Right cardiac atrium (tissue), 5 donors: ENCODE measurements around the gene ZNF480. TPM values are rescaled to one million over a fixed set of nuclear protein-coding genes. Genes with fewer than 3 reads are reported as not detected.
"Not testable (repeated sequence)": the region's sequence is repeated elsewhere in the genome, so short reads cannot be mapped to it uniquely, and the experiment has no call there.

ENCODE experiments used
- ATAC-seq, 2 donors: fragments of 200-7000 bp; cut with Tn5 transposase; one replicate each; pipeline versions ENCODE4 v1.8.0 to v1.9.1; 2020; ENCODE audit warnings: moderate library complexity in 2 of 2, mild to moderate bottlenecking in 1 of 2
- DNase-seq, 3 donors: peaks; one replicate each; pipeline ENCODE4 v3.0.0-alpha.2; 2020
- H3K27ac ChIP-seq: one replicate; pipeline ENCODE4 v1.5.1; 2013; ENCODE audit warnings: mild to moderate bottlenecking, low read length, control low read depth, moderate library complexity
- H3K27me3 ChIP-seq: one replicate; pipeline ENCODE4 v1.6.1; 2013; ENCODE audit not compliant: control insufficient read depth, insufficient read depth
- H3K4me1 ChIP-seq: one replicate; pipeline ENCODE4 v1.6.1; 2013; ENCODE audit warnings: low read length; ENCODE audit not compliant: control insufficient read depth, insufficient read depth
- H3K4me3 ChIP-seq: one replicate; pipeline ENCODE4 v1.5.1; 2013; ENCODE audit warnings: low read length, control low read depth
- H3K9me3 ChIP-seq: one replicate; pipeline ENCODE4 v1.6.1; 2013; ENCODE audit warnings: low read length; ENCODE audit not compliant: control insufficient read depth
- WGBS: extraction: QIAGEN DNeasy Blood & Tissue Kit; methylation state at CpG from one replicate; pipeline ENCODE4 v1.1.7; 2013; 5-methylcytosine and 5-hydroxymethylcytosine counted together
- intact Hi-C, 4 donors: fragments of 100-400 bp; cut with DNase I; formaldehyde crosslinking; loops; one replicate each; pipeline versions ENCODE4 v1.11.0 to v1.14.0; 2022 to 2023
- long read RNA-seq, 4 donors: library from polyadenylated mRNA; unstranded; transcript quantifications; one replicate each; pipeline ENCODE4 v2.0.0, GENCODE V29; 2020 to 2021
- polyA plus RNA-seq: library from polyadenylated mRNA; stranded (reverse); fragments of 200-250 nt; gene quantifications from one replicate; pipeline ENCODE4 v1.2.3, GENCODE V29; 2013
- total RNA-seq, 4 donors: library from RNA; stranded (reverse); fragmentation: NEBNext Ultra II Directional; extraction: Animal tissue kit (Norgen Biotek cat#: 25700); gene quantifications; one replicate each; pipeline ENCODE4 v1.2.1, GENCODE V29; 2021
- donor health status: healthy with polysubstance abuse.
- donor health status: DM: no; HTN: yes; CAD: no.
- donor health status: DM: no; HTN: no; CAD: no.
- donor health status: DM: no; HTN: yes; CAD: no; lungs with severe emphysema.
- donor health status: DM: yes; HTN: yes; CAD: no.

ZNF480 gene
- 10 to 100 TPM; 17.3 to 21.8 (median 18.5) TPM for total RNA-seq
- polyA plus RNA-seq: 13.4 TPM
- long read RNA-seq, donor 1: 0 reads
- long read RNA-seq, donor 2, full-length matches to known transcripts: 6 of 6 reads
- long read RNA-seq, donor 2, partial matches to known transcripts: 0 of 6 reads
- long read RNA-seq, donor 2, other reads (novel, unspliced or antisense): 0 of 6 reads
- long read RNA-seq, donor 3, full-length matches to known transcripts: 3 of 13 reads
- long read RNA-seq, donor 3, partial matches to known transcripts: 2 of 13 reads
- long read RNA-seq, donor 3, other reads (novel, unspliced or antisense): 8 of 13 reads
- long read RNA-seq, donor 4, full-length matches to known transcripts: 5 of 6 reads
- long read RNA-seq, donor 4, partial matches to known transcripts: 0 of 6 reads
- long read RNA-seq, donor 4, other reads (novel, unspliced or antisense): 1 of 6 reads

- H3K4me1 ChIP-seq: peaks cover 3% of the 10 kb centered on the region
- intact Hi-C loops: no loop called here
- H3K4me3 ChIP-seq: peak within 1 kb of the TSS; percentile 99
- under 1% methylated on average over 58 of the region's 75 CpGs for WGBS
- peak; percentile 90 to 92 for ATAC-seq
- H3K9me3 ChIP-seq: no peaks in the 10 kb centered on the region
- peak; percentile 87 to 96 (median 95) for DNase-seq
- peak within 1 kb of the TSS; percentile 96 for H3K27ac ChIP-seq
- H3K27me3 ChIP-seq: no peaks in the 10 kb centered on the region
Observed at GRCh38 chr19:52296773-52297600, at the start of gene ZNF480. Gene ZNF480, plus strand, starts transcription at chr19:52297169. Its CDS starts 3,244 bp downstream, at chr19:52300413.

- intact Hi-C loops: loop anchor here in 1 of 4 donors (5.0 kb wide), 1 partner anchor 499 kb away; no protein-coding TSS in a partner anchor
- ATAC-seq: peak; percentile 69 to 74
- no peak overlapping the region for H3K4me3 ChIP-seq
Observed at GRCh38 chr19:52248241-52248640, 48.7 kb upstream of the ZNF480 start.

DNA sequence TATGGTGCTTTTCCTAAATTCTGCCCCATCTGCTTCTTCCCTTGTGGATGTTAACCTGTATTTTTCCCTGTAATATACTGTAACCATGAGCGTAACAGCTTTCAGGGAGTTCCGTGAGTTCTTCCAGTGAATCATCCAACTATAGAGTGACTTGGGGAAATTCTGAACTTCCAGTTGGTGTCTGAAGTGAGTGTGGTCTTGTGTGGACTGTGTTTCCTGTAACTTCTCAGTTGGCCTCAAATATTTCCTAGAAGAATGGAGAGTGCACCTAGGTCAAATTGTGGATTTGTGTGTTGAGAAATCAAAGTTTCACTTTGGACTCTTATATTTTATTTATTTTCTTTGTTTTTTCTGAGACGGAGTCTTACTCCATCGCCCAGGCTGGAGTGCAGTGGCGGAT, 38.5 kb upstream of the ZNF480 start:
- no peaks in the 10 kb centered on the region for H3K9me3 ChIP-seq
- ATAC-seq: no peak
- intact Hi-C loops: no loop called here
- H3K27ac ChIP-seq: no peak overlapping the region
- H3K4me1 ChIP-seq: no peaks in the 10 kb centered on the region
- H3K27me3 ChIP-seq: no peaks in the 10 kb centered on the region
- DNase-seq: no peak
- WGBS: 96% methylated on average over 5 of the region's 5 CpGs
- H3K4me3 ChIP-seq: no peak overlapping the region

More at GRCh38 chr19:52248241-52248640, 48.7 kb upstream of the ZNF480 start:
- peak; percentile 51 to 78 (median 63) for DNase-seq
- 12% methylated on average over 6 of the region's 6 CpGs for WGBS
- Histone ChIP-seq H3K9me3 (no peaks in the 10 kb centered on the region), H3K4me1 (no peaks in the 10 kb centered on the region), H3K27me3 (no peaks in the 10 kb centered on the region), H3K27ac (no peak overlapping the region)

DNA sequence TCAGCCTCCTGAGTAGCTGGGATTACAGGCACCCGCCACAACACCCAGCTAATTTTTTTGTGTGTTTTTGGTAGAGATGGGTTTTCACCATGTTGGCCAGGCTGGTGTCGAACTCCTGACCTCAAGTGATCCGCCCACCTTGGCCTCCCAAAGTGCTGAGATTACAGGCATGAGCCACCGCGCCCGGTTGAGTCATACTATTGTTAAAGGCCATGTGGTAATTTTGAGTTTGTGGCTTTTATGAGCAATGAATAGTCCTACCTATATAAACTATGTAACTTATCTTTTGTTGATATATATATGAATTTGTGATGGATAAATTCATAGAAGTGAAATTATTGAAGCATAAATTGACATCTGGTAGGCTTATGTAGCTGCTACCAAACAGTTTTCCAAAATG, 31.4 kb upstream of the ZNF480 start:
- H3K27ac ChIP-seq, H3K4me3 ChIP-seq, H3K4me1 ChIP-seq, DNase-seq, H3K9me3 ChIP-seq, ATAC-seq, intact Hi-C loops, H3K27me3 ChIP-seq: not testable (repeated sequence)
- 93% methylated on average over 6 of the region's 6 CpGs for WGBS

DNA sequence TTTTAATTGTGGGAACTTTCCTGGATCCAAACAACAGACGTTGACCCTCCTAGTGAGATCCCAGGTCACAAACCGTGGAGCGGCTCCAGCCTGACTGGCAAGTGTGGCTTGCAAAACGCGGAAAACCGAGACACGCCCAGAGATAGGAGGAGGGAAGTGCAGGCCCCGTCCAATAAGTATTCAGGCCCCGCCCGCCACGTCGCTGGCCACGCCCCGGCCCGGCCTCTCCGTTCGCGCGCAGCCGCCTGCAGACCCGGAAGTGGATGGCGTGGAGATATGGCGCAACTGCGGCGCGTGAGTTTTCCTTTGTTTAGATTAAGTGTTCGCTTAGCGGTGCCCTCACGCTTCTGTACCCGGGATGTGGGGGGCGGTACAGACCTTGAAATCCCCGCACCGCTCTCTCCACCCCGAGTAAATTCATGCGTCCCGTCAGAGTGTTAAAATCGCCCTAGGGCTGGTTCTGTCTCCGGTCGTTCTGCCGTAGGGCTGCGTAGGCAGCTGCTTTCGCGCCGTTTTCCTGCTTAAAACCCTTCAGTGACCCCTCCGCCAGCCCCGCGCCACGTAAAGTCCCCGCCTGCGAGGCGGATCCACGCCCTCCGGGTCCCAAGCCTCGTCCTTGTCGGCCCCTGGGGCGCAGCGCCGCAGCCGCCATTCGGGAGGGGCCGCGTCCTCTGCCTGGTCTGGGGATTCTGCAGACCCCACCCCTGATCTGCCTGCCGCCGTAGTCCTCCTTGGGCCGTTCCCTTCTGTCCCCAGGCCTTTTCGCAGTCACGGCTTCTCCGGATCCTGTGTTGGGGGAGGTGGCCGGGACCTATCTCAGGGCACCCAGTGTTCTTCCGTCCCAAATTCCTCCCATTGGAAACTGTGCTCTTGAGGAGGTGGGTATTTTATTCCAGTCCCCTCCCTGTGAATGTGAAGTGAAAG, 27.4 kb upstream of the ZNF480 start, which contains the start of gene ZNF766:
Gene ZNF766, plus strand, starts transcription at position 250 of the 924 bp plus-strand sequence. Its CDS starts 27 bp downstream, at position 277.
- peak within 1 kb of the TSS; percentile 80 for H3K4me3 ChIP-seq
- under 1% methylated on average over 70 of the region's 70 CpGs for WGBS
- intact Hi-C loops: no loop called here
- DNase-seq (peak; percentile 98 to 99 (median 99)), ATAC-seq (peak; percentile 100)
- H3K9me3 ChIP-seq: no peaks in the 10 kb centered on the region
- H3K4me1 ChIP-seq: peaks cover 2% of the 10 kb centered on the region
- H3K27ac ChIP-seq: peak within 1 kb of the TSS; percentile 93
- H3K27me3 ChIP-seq: no peaks in the 10 kb centered on the region

GRCh38 chr19:52270266-52270885, 26.6 kb upstream of the ZNF480 start:
- peaks cover 2% of the 10 kb centered on the region for H3K4me1 ChIP-seq
- H3K27me3 ChIP-seq: no peaks in the 10 kb centered on the region
- peak overlapping the region; percentile 80 for H3K4me3 ChIP-seq
- 13% methylated on average over 11 of the region's 11 CpGs for WGBS
- peak overlapping the region; percentile 93 for H3K27ac ChIP-seq
- no peak for DNase-seq
- intact Hi-C loops: no loop called here
- no peaks in the 10 kb centered on the region for H3K9me3 ChIP-seq
- peak in 1 of 2 donors; percentile 17 for ATAC-seq

- Histone ChIP-seq H3K4me1 (peaks cover 2% of the 10 kb centered on the region), H3K9me3 (no peaks in the 10 kb centered on the region), H3K27me3 (no peaks in the 10 kb centered on the region), H3K4me3 (no peak overlapping the region), H3K27ac (no peak overlapping the region)
- WGBS: 94% methylated on average over 2 of the region's 2 CpGs
- DNase-seq (no peak), ATAC-seq (no peak)
- intact Hi-C loops: no loop called here
Observed at GRCh38 chr19:52273301-52273700, 23.7 kb upstream of the ZNF480 start.

DNA sequence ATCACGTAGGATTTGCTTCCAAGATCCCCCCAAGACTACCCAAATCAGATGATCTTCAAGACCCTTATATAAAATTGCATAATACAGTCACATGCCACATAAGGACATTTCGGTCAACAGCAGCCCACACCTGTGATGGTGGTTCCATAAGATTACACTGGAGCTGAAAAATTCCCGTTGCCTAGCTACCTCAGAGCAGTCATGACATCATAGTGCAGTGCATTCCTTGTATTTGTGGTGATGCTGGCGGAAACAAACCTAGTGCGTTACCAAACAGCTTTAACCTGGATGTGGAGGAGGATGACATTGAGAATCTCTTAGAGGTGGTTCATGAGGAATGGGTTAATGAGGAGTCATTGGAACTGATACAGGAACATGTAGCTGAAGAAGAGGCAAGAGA, 22.8 kb upstream of the ZNF480 start:
- Histone ChIP-seq H3K9me3 (no peaks in the 10 kb centered on the region), H3K27ac (no peak overlapping the region), H3K27me3 (no peaks in the 10 kb centered on the region), H3K4me1 (peaks cover 2% of the 10 kb centered on the region), H3K4me3 (no peak overlapping the region)
- DNase-seq (no peak), ATAC-seq (no peak)
- intact Hi-C loops: no loop called here
- WGBS: 88% methylated on average over 5 of the region's 5 CpGs

DNA sequence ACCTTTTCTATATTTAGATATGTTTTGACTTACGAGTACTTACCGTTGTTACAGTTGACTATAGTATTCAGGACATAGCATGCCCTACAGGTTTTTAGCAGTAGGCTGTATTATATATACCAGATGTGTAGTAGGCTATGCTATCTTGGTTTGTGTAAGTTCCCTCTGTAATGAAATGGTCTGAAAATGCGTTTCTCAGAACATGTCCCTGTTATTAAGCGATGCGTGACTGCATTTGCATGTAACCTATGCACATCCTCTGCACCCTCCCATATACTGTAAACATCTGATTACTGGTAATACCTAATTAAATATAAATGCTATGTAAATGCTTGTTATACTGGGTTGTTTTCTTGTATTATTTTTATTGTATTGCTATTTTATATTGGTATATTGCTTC, 21.0 kb upstream of the ZNF480 start:
- intact Hi-C loops: no loop called here
- WGBS: 85% methylated on average over 5 of the region's 5 CpGs
- Histone ChIP-seq H3K27me3 (no peaks in the 10 kb centered on the region), H3K27ac (no peak overlapping the region), H3K4me3 (no peak overlapping the region), H3K4me1 (peaks cover 2% of the 10 kb centered on the region), H3K9me3 (no peaks in the 10 kb centered on the region)
- no peak for DNase-seq
- no peak for ATAC-seq

- intact Hi-C loops: no loop called here
- no peaks in the 10 kb centered on the region for H3K27me3 ChIP-seq
- DNase-seq (no peak), ATAC-seq (no peak)
- WGBS: 87% methylated on average over 6 of the region's 6 CpGs
- H3K4me1 ChIP-seq: no peaks in the 10 kb centered on the region
- H3K9me3 ChIP-seq: no peaks in the 10 kb centered on the region
- H3K27ac ChIP-seq: no peak overlapping the region
- H3K4me3 ChIP-seq: no peak overlapping the region
Observed at GRCh38 chr19:52277471-52277870, 19.5 kb upstream of the ZNF480 start.
